ENCODE results near the gene RABL3. TPM values are rescaled to one million over a fixed set of nuclear protein-coding genes. Genes with fewer than 3 reads are reported as not detected.

Gene RABL3
- total RNA-seq, 1 donor from 2014 or later = 25.0 TPM

GRCh38 chr3:120756061-120756460 lies 13.7 kb upstream of the RABL3 start:
- no peak overlapping the region for H3K4me2 ChIP-seq
- no peaks in the 10 kb centered on the region for H3K27me3 Mint-ChIP-seq (ENCODE audit: insufficient read depth, low read depth)
- peaks cover 98% of the 10 kb centered on the region for H3K79me2 ChIP-seq (ENCODE audit: low read depth)
- no peak overlapping the region for H3K27ac ChIP-seq
- no peaks in the 10 kb centered on the region for H3K4me1 Mint-ChIP-seq
- no peak for DNase-seq (ENCODE audit: low spot score)
- H3K4me3 ChIP-seq = no peak overlapping the region
- peaks cover 41% of the 10 kb centered on the region for H3K36me3 Mint-ChIP-seq
- no peaks in the 10 kb centered on the region for H3K4me1 ChIP-seq
- H3K36me3 ChIP-seq = no peaks in the 10 kb centered on the region
- H3F3A ChIP-seq (ENCODE audit: low read depth) = no peaks in the 10 kb centered on the region
- peaks cover 9% of the 10 kb centered on the region for H4K20me1 ChIP-seq (ENCODE audit: low read depth)
- no peaks in the 10 kb centered on the region for H3K9me3 ChIP-seq (ENCODE audit: low read depth)
- H3K27ac Mint-ChIP-seq = no peak overlapping the region
- H2AFZ ChIP-seq (replicated peaks) = no peak overlapping the region
- no peak overlapping the region for H3K4me3 Mint-ChIP-seq
- no peaks in the 10 kb centered on the region for H3K27me3 ChIP-seq
- no peak for TF ChIP-seq EZH2phosphoT487 (IDR thresholded peaks at IDR 0.05)
- TF ChIP-seq CTCF (IDR thresholded peaks at IDR 0.05) = no peak
- no peak for TF ChIP-seq EZH2 (IDR thresholded peaks at IDR 0.05)
- H3K9me3 Mint-ChIP-seq = peaks cover 14% of the 10 kb centered on the region
- no peak overlapping the region for H3K9ac ChIP-seq

- no peaks in the 10 kb centered on the region for H3K27me3 Mint-ChIP-seq (ENCODE audit: insufficient read depth, low read depth)
- no peaks in the 10 kb centered on the region for H3K36me3 ChIP-seq
- no peak overlapping the region for H3K9ac ChIP-seq
- peaks cover 12% of the 10 kb centered on the region for H4K20me1 ChIP-seq (ENCODE audit: low read depth)
- no peak overlapping the region for H3K27ac ChIP-seq
- no peaks in the 10 kb centered on the region for H3K27me3 ChIP-seq
- TF ChIP-seq EZH2 (IDR thresholded peaks at IDR 0.05) (no peak), CTCF (IDR thresholded peaks at IDR 0.05) (no peak), EZH2phosphoT487 (IDR thresholded peaks at IDR 0.05) (no peak)
- no peaks in the 10 kb centered on the region for H3K9me3 Mint-ChIP-seq
- no peak overlapping the region for H3K4me3 Mint-ChIP-seq
- H3K36me3 Mint-ChIP-seq = peaks cover 33% of the 10 kb centered on the region
- no peak overlapping the region for H3K4me3 ChIP-seq
- no peaks in the 10 kb centered on the region for H3K4me1 ChIP-seq
- no peak for DNase-seq (ENCODE audit: low spot score)
- H3K4me1 Mint-ChIP-seq = no peaks in the 10 kb centered on the region
- H2AFZ ChIP-seq (replicated peaks) = no peak overlapping the region
- no peak overlapping the region for H3K4me2 ChIP-seq
- H3K27ac Mint-ChIP-seq = no peak overlapping the region
- no peaks in the 10 kb centered on the region for H3F3A ChIP-seq (ENCODE audit: low read depth)
- peaks cover 91% of the 10 kb centered on the region for H3K79me2 ChIP-seq (ENCODE audit: low read depth)
- no peaks in the 10 kb centered on the region for H3K9me3 ChIP-seq (ENCODE audit: low read depth)
Observed at GRCh38 chr3:120753810-120754209, 11.5 kb upstream of the RABL3 start.

DNA sequence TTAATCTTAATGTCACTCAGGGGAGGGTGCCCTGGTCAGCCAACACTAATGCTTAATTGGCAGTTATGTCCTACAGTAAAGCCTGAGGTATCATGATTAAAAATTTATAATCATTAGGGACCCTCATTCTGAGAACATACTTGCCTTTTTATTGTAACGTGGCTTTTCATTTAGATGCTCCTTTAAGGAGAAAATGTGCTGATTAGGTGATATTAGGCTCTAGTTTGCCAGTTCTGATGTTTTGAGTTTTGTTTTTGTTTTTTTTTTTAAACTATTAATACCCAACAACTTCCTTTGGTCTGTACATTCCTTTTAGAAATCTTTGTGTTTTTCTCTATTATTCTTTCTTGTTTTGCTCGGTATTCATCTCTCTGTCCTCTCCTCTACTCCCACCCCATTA lies 10.5 kb upstream of the RABL3 start:
- Histone ChIP-seq H3K4me3 (no peak overlapping the region), H2AFZ (replicated peaks) (no peak overlapping the region), H3K27ac (no peak overlapping the region), H3K9me3 (ENCODE audit: low read depth) (no peaks in the 10 kb centered on the region), H3F3A (ENCODE audit: low read depth) (no peaks in the 10 kb centered on the region), H4K20me1 (ENCODE audit: low read depth) (peaks cover 12% of the 10 kb centered on the region), H3K4me2 (no peak overlapping the region), H3K36me3 (no peaks in the 10 kb centered on the region), H3K79me2 (ENCODE audit: low read depth) (peaks cover 86% of the 10 kb centered on the region), H3K9ac (no peak overlapping the region), H3K4me1 (no peaks in the 10 kb centered on the region), H3K27me3 (no peaks in the 10 kb centered on the region)
- H3K4me3 Mint-ChIP-seq = no peak overlapping the region
- no peaks in the 10 kb centered on the region for H3K4me1 Mint-ChIP-seq
- DNase-seq (ENCODE audit: low spot score) = no peak
- TF ChIP-seq EZH2phosphoT487 (IDR thresholded peaks at IDR 0.05) = no peak
- TF ChIP-seq EZH2 (IDR thresholded peaks at IDR 0.05) = no peak
- TF ChIP-seq CTCF (IDR thresholded peaks at IDR 0.05) = no peak
- no peak overlapping the region for H3K27ac Mint-ChIP-seq
- no peaks in the 10 kb centered on the region for H3K9me3 Mint-ChIP-seq
- H3K27me3 Mint-ChIP-seq (ENCODE audit: insufficient read depth, low read depth) = no peaks in the 10 kb centered on the region
- peaks cover 29% of the 10 kb centered on the region for H3K36me3 Mint-ChIP-seq

Data from neural progenitor cell (in vitro differentiated cells).